Body of pancreas (tissue), 4 donors: ENCODE measurements around the gene INPP5K. TPM values are rescaled to one million over a fixed set of nuclear protein-coding genes. Genes with fewer than 3 reads are reported as not detected.

Source experiments
- ATAC-seq: fragments of 150-250 bp; one replicate; pipeline ENCODE4 v1.9.1; 2016
- DNase-seq, 4 donors: peaks; one replicate each; pipeline ENCODE4 v3.0.0-alpha.2; 2019
- H3K27ac ChIP-seq, 4 donors: fragments of 200-600 bp; sonication (generic); 1 replicate in 3 of 4; 2 replicates in 1 of 4; pipeline versions ENCODE4 v1.5.1 to v1.6.1; 2016 to 2019; ENCODE audit warnings: mild to moderate bottlenecking in 1 of 4, mixed read lengths in 1 of 4, moderate library complexity in 1 of 4
- H3K27me3 ChIP-seq, 2 donors: fragments of 200-600 bp; sonication (generic); one replicate each; pipeline ENCODE4 v1.6.0; 2016; ENCODE audit warnings: mild to moderate bottlenecking in 1 of 2
- H3K36me3 ChIP-seq, 2 donors: fragments of 200-600 bp; sonication (generic); replicated peaks in 1 of 2; 2 replicates each; pipeline ENCODE4 v1.5.1; 2016; ENCODE audit warnings: low read depth in 2 of 2; ENCODE audit not compliant: insufficient read depth in 1 of 2
- H3K4me1 ChIP-seq: fragments of 200-600 bp; sonication (generic); one replicate; pipeline ENCODE4 v1.6.0; 2016
- H3K4me3 ChIP-seq, 2 donors: fragments of 200-600 bp; sonication (generic); 1 replicate in 1 of 2; 2 replicates in 1 of 2; pipeline ENCODE4 v1.5.1; 2016 to 2019
- H3K9me3 ChIP-seq, 3 donors: fragments of 200-600 bp; sonication (generic); 1 replicate in 2 of 3; 2 replicates in 1 of 3; pipeline ENCODE4 v1.5.1; 2016
- CTCF ChIP-seq, 7 experiments: fragments of 450-650 bp in 4 of 7; fragments of 200-600 bp in 3 of 7; sonication (generic) in 3 of 7; IDR thresholded peaks; one replicate each; pipeline ENCODE4 v1.5.1; 2016 to 2019; ENCODE audit warnings: antibody characterized with exemption in 7 of 7
- POLR2A ChIP-seq, 3 donors: fragments of 450-650 bp; IDR thresholded peaks; one replicate each; pipeline ENCODE4 v1.6.1; 2016; ENCODE audit warnings: antibody characterized with exemption in 3 of 3, mild to moderate bottlenecking in 2 of 3
- WGBS, 2 donors: methylation state at CpG; one replicate each; pipeline ENCODE4 v1.1.5; 2017; 5-methylcytosine and 5-hydroxymethylcytosine counted together
- intact Hi-C: fragments of 100-400 bp; cut with DNase I; formaldehyde crosslinking; loops from one replicate; pipeline ENCODE4 v1.15.1; 2023
- total RNA-seq, 2 donors: library from RNA; depleted of rRNA; stranded (reverse); fragments of >200 nt; gene quantifications; one replicate each; pipeline ENCODE4 v1.1.0, GENCODE V29; 2016

Gene INPP5K
- total RNA-seq, 2 donors from 2014 or later = 26.4 to 34.2 TPM

GRCh38 chr17:1467898-1468492 lies 48.4 kb downstream of the INPP5K start:
- H3K9me3 ChIP-seq = no peaks in the 10 kb centered on the region
- intact Hi-C loops = no loop called here
- ATAC-seq (no peak), DNase-seq (peak in 1 of 4 donors; percentile 57)
- 59 to 87% methylated on average over 15 to 21 of the region's 21 CpGs for WGBS, 2 donors
- H3K27me3 ChIP-seq = no peaks in the 10 kb centered on the region
- TF ChIP-seq CTCF (IDR thresholded peaks at IDR 0.05) (no peak), POLR2A (IDR thresholded peaks at IDR 0.05) (no peak)
- peaks cover under 1% of the 10 kb centered on the region for H3K4me1 ChIP-seq
- H3K4me3 ChIP-seq = no peak overlapping the region
- H3K27ac ChIP-seq = no peak overlapping the region
- H3K36me3 ChIP-seq = peaks cover 0 to 25% of the 10 kb centered on the region in 2 donors

- no peaks in the 10 kb centered on the region for H3K27me3 ChIP-seq
- peaks cover 8% of the 10 kb centered on the region for H3K4me1 ChIP-seq
- H3K9me3 ChIP-seq = no peaks in the 10 kb centered on the region
- no peak overlapping the region for H3K4me3 ChIP-seq
- DNase-seq = no peak
- intact Hi-C loops = no loop called here
- no peak overlapping the region for H3K27ac ChIP-seq
- 92% methylated on average over 14 of the region's 16 CpGs; no CpG with 5 or more reads in 1 of the 2 donors for WGBS, 2 donors
- no peak for ATAC-seq
- no peak for TF ChIP-seq POLR2A (IDR thresholded peaks at IDR 0.05)
- no peak for TF ChIP-seq CTCF (IDR thresholded peaks at IDR 0.05)
- peaks cover 0 to 23% of the 10 kb centered on the region in 2 donors for H3K36me3 ChIP-seq
These were observed 49.2 kb downstream of the INPP5K start for GRCh38 chr17:1467258-1467657.

- WGBS, 2 donors = 64% methylated on average over 8 of the region's 8 CpGs; no CpG with 5 or more reads in 1 of the 2 donors
- Histone ChIP-seq H3K36me3 (peaks cover 0 to 10% of the 10 kb centered on the region in 2 donors), H3K27me3 (no peaks in the 10 kb centered on the region), H3K27ac (no peak overlapping the region), H3K9me3 (no peaks in the 10 kb centered on the region), H3K4me1 (peaks cover 33% of the 10 kb centered on the region), H3K4me3 (no peak overlapping the region)
- intact Hi-C loops = no loop called here
- TF ChIP-seq POLR2A (IDR thresholded peaks at IDR 0.05) = no peak
- ATAC-seq (no peak), DNase-seq (no peak)
These were observed 52.2 kb downstream of the INPP5K start for GRCh38 chr17:1464186-1464585.

- TF ChIP-seq CTCF (IDR thresholded peaks at IDR 0.05) = no peak
- TF ChIP-seq POLR2A (IDR thresholded peaks at IDR 0.05) = no peak
- WGBS, 2 donors = 63 to 79% methylated on average over 33 of the region's 33 CpGs
- Histone ChIP-seq H3K9me3 (no peaks in the 10 kb centered on the region), H3K27me3 (no peaks in the 10 kb centered on the region), H3K4me1 (peaks cover 35% of the 10 kb centered on the region), H3K27ac (peak overlapping the region in 1 of 4 donors; percentile 45), H3K36me3 (peaks cover 0 to 5% of the 10 kb centered on the region in 2 donors), H3K4me3 (no peak overlapping the region)
- intact Hi-C loops = no loop called here
- peak in 3 of 4 donors; percentile 35 to 55 (median 47) for DNase-seq
- ATAC-seq = no peak
These were observed 54.0 kb downstream of the INPP5K start for GRCh38 chr17:1462164-1463112.
